HG03439 (cell line): ENCODE results near the gene GPC4.

Experiments
- ATAC-seq: cut with Tn5 transposase; IDR thresholded peaks from one replicate; pipeline ENCODE4 v1.9.1; 2021; ENCODE audit warnings: mild to moderate bottlenecking, moderate library complexity; ENCODE audit not compliant: unreplicated experiment

Gene GPC4

GRCh38 chrX:133412246-133412645 lies 3.0 kb downstream of the GPC4 start:
- ATAC-seq: no peak

GRCh38 chrX:133410550-133410949 lies 4.7 kb downstream of the GPC4 start:
- ATAC-seq: no peak

- no peak for ATAC-seq
Observed at GRCh38 chrX:133405498-133406185, 9.6 kb downstream of the GPC4 start.

- no peak for ATAC-seq
Observed at GRCh38 chrX:133403984-133404383, 11.3 kb downstream of the GPC4 start.

- no peak for ATAC-seq
Observed at GRCh38 chrX:133402830-133403625, 12.3 kb downstream of the GPC4 start.

- ATAC-seq: no peak
Observed at GRCh38 chrX:133402042-133402453, 13.2 kb downstream of the GPC4 start.

GRCh38 chrX:133401536-133401935 lies 13.8 kb downstream of the GPC4 start:
- ATAC-seq: no peak

GRCh38 chrX:133399411-133399810 lies 15.9 kb downstream of the GPC4 start:
- ATAC-seq: no peak

- no peak for ATAC-seq
Observed at GRCh38 chrX:133394765-133395164, 20.5 kb downstream of the GPC4 start.

- ATAC-seq: no peak
Observed at GRCh38 chrX:133392671-133393070, 22.6 kb downstream of the GPC4 start.

- no peak for ATAC-seq
Observed at GRCh38 chrX:133391111-133391510, 24.2 kb downstream of the GPC4 start.

- no peak for ATAC-seq
Observed at GRCh38 chrX:133390676-133391075, 24.6 kb downstream of the GPC4 start.

- ATAC-seq: no peak
Observed at GRCh38 chrX:133389975-133390374, 25.3 kb downstream of the GPC4 start.

- no peak for ATAC-seq
Observed at GRCh38 chrX:133384454-133384853, 30.8 kb downstream of the GPC4 start.

GRCh38 chrX:133380711-133381619 lies 34.3 kb downstream of the GPC4 start:
- no peak for ATAC-seq

- no peak for ATAC-seq
Observed at GRCh38 chrX:133376422-133376821, 38.9 kb downstream of the GPC4 start.

GRCh38 chrX:133375615-133376340 lies 39.5 kb downstream of the GPC4 start:
- no peak for ATAC-seq

- ATAC-seq: no peak
Observed at GRCh38 chrX:133374874-133375387, 40.4 kb downstream of the GPC4 start.

GRCh38 chrX:133373386-133374079 lies 41.8 kb downstream of the GPC4 start:
- no peak for ATAC-seq
